Neural crest cell (in vitro differentiated cells): Measurements from ENCODE around the gene PPP1R2. TPM values are rescaled to one million over a fixed set of nuclear protein-coding genes. Genes with fewer than 3 reads are reported as not detected.
"Not testable (repeated sequence)": the region's sequence is repeated elsewhere in the genome, so short reads cannot be mapped to it uniquely, and the experiment has no call there.

ENCODE experiments used
- DNase-seq: peaks from one replicate; pipeline ENCODE4 v3.0.0; 2021; ENCODE audit warnings: low read depth, mixed read lengths, low spot score
- H3K27ac Mint-ChIP-seq: one replicate; pipeline ENCODE4 v1.8.0; 2021; ENCODE audit warnings: mild to moderate bottlenecking, mixed read lengths; ENCODE audit not compliant: unreplicated experiment
- H3K27me3 Mint-ChIP-seq: 2 replicates; pipeline ENCODE4 v1.8.0; 2021; ENCODE audit warnings: low read depth, mild to moderate bottlenecking, mixed read lengths
- H3K36me3 Mint-ChIP-seq: 2 replicates; pipeline ENCODE4 v1.8.0; 2021; ENCODE audit warnings: low read depth, mild to moderate bottlenecking, mixed read lengths
- H3K4me1 Mint-ChIP-seq: 2 replicates; pipeline ENCODE4 v1.8.0; 2021; ENCODE audit warnings: mixed read lengths
- H3K4me3 Mint-ChIP-seq: one replicate; pipeline ENCODE4 v1.8.0; 2021; ENCODE audit warnings: mild to moderate bottlenecking, mixed read lengths
- H3K9me3 Mint-ChIP-seq: 2 replicates; pipeline ENCODE4 v1.8.0; 2021; ENCODE audit warnings: mixed read lengths
- CTCF ChIP-seq: fragments of 200-600 bp; sonication (generic); conservative IDR thresholded peaks from 2 replicates; pipeline ENCODE4 v1.5.0; 2021; ENCODE audit warnings: antibody characterized with exemption, mild to moderate bottlenecking
- total RNA-seq: library from RNA; stranded (reverse); gene quantifications from 2 replicates; pipeline ENCODE4 v1.2.1, GENCODE V29; 2021

Gene PPP1R2
- total RNA-seq, 1 donor from 2014 or later: 31.5 TPM

GRCh38 chr3:195531683-195532082, 11.4 kb downstream of the PPP1R2 start:
- peaks cover 13% of the 10 kb centered on the region for H3K4me1 Mint-ChIP-seq
- no peaks in the 10 kb centered on the region for H3K27me3 Mint-ChIP-seq
- H3K4me3 Mint-ChIP-seq: no peak overlapping the region
- peaks cover 3% of the 10 kb centered on the region for H3K9me3 Mint-ChIP-seq
- no peak for TF ChIP-seq CTCF
- H3K36me3 Mint-ChIP-seq: peaks cover 9% of the 10 kb centered on the region
- DNase-seq: no peak
- no peak overlapping the region for H3K27ac Mint-ChIP-seq

GRCh38 chr3:195526492-195526891, 16.6 kb downstream of the PPP1R2 start:
- no peak for DNase-seq
- Mint-ChIP-seq H3K4me1 (no peaks in the 10 kb centered on the region), H3K27ac (no peak overlapping the region), H3K9me3 (no peaks in the 10 kb centered on the region), H3K36me3 (no peaks in the 10 kb centered on the region), H3K4me3 (no peak overlapping the region), H3K27me3 (no peaks in the 10 kb centered on the region)
- no peak for TF ChIP-seq CTCF

- no peaks in the 10 kb centered on the region for H3K36me3 Mint-ChIP-seq
- H3K4me1 Mint-ChIP-seq: no peaks in the 10 kb centered on the region
- no peak for DNase-seq
- no peaks in the 10 kb centered on the region for H3K27me3 Mint-ChIP-seq
- no peak overlapping the region for H3K27ac Mint-ChIP-seq
- H3K9me3 Mint-ChIP-seq: no peaks in the 10 kb centered on the region
- H3K4me3 Mint-ChIP-seq: no peak overlapping the region
- no peak for TF ChIP-seq CTCF
Observed at GRCh38 chr3:195524171-195524896, 18.8 kb downstream of the PPP1R2 start.

GRCh38 chr3:195522254-195523023, 20.7 kb downstream of the PPP1R2 start:
- no peaks in the 10 kb centered on the region for H3K9me3 Mint-ChIP-seq
- H3K27me3 Mint-ChIP-seq: no peaks in the 10 kb centered on the region
- TF ChIP-seq CTCF: peak; percentile 95
- DNase-seq: peak; percentile 38
- no peak overlapping the region for H3K27ac Mint-ChIP-seq
- H3K4me3 Mint-ChIP-seq: no peak overlapping the region
- no peaks in the 10 kb centered on the region for H3K4me1 Mint-ChIP-seq
- peaks cover 3% of the 10 kb centered on the region for H3K36me3 Mint-ChIP-seq

GRCh38 chr3:195517030-195517429, 26.1 kb downstream of the PPP1R2 start:
- Mint-ChIP-seq H3K9me3 (no peaks in the 10 kb centered on the region), H3K27ac (no peak overlapping the region), H3K27me3 (no peaks in the 10 kb centered on the region), H3K4me3 (no peak overlapping the region), H3K4me1 (no peaks in the 10 kb centered on the region), H3K36me3 (peaks cover 3% of the 10 kb centered on the region)
- DNase-seq: no peak
- no peak for TF ChIP-seq CTCF

GRCh38 chr3:195514610-195515235, 28.4 kb downstream of the PPP1R2 start:
- not testable (repeated sequence) for H3K4me3 Mint-ChIP-seq, H3K36me3 Mint-ChIP-seq, H3K27me3 Mint-ChIP-seq, DNase-seq, H3K9me3 Mint-ChIP-seq, H3K4me1 Mint-ChIP-seq, H3K27ac Mint-ChIP-seq
